ENCODE results near the gene MUCL3.

DNA sequence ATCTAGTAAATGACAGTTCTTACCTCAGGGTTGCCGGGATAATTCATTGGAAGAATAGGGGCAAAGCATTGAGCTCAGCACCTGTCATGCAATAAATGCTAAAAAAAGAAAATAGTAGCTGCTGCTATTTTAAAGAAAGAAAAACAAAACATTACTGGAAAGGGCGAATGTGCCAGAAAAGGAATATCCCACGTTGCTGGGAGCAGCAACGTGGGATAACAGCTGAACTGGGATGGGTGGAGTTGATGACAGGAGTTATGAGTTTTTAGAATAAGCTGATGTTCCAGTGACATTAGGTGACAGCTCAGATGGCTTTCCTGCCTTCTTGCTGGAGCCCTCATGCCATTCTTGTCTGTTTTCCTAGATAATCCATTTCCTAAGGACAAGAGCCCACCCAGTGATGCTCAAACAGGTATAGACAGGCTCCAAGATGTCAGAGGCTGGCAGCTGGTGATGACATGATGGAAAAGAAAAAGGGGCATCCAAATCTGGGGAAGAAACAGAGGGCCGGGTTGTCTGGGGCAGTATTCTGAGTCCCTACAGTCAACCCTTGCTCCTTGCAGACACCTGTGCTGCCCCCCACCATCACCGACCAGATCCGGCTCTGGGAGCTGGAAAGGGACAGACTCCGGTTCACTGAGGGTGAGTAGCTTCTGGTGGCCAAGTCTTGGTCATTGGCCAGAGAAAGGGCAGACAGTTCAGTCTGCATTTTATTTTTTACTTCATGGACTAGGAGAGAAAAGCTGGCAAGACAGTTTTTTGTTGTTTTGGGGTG, 27.8 kb upstream of the MUCL3 start:
- no peak for TF ChIP-seq RXRA (IDR thresholded peaks at IDR 0.05; ENCODE audit: insufficient read depth, low read depth, low read length)
- no peak for TF ChIP-seq EZH2 (IDR thresholded peaks at IDR 0.05; ENCODE audit: low read depth, low read length, severe bottlenecking)
- no peak for TF ChIP-seq RNF2 (IDR thresholded peaks at IDR 0.05; ENCODE audit: borderline replicate concordance, low read depth, low read length, missing control alignments, poor library complexity, severe bottlenecking)
- no peak for TF ChIP-seq RFX5 (IDR thresholded peaks at IDR 0.05; ENCODE audit: borderline replicate concordance, low read depth, low read length)
- TF ChIP-seq YY1 (IDR thresholded peaks at IDR 0.05; ENCODE audit: low read depth, low read length), result no peak
- TF ChIP-seq CBX8 (IDR thresholded peaks at IDR 0.05; ENCODE audit: borderline replicate concordance, low read depth, low read length), result no peak
- TF ChIP-seq, protein P1, sequence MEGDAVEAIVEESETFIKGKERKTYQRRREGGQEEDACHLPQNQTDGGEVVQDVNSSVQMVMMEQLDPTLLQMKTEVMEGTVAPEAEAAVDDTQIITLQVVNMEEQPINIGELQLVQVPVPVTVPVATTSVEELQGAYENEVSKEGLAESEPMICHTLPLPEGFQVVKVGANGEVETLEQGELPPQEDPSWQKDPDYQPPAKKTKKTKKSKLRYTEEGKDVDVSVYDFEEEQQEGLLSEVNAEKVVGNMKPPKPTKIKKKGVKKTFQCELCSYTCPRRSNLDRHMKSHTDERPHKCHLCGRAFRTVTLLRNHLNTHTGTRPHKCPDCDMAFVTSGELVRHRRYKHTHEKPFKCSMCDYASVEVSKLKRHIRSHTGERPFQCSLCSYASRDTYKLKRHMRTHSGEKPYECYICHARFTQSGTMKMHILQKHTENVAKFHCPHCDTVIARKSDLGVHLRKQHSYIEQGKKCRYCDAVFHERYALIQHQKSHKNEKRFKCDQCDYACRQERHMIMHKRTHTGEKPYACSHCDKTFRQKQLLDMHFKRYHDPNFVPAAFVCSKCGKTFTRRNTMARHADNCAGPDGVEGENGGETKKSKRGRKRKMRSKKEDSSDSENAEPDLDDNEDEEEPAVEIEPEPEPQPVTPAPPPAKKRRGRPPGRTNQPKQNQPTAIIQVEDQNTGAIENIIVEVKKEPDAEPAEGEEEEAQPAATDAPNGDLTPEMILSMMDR (IDR thresholded peaks at IDR 0.05; ENCODE audit: control extremely low read depth in 1 of 3, insufficient read depth in 1 of 3, low read depth in 1 of 3, low read length in 3 of 3), result no peak
- TF ChIP-seq BRCA1 (IDR thresholded peaks at IDR 0.05; ENCODE audit: low read depth, low read length), result no peak
- no peak for TF ChIP-seq MAFK (IDR thresholded peaks at IDR 0.05; ENCODE audit: low read depth, low read length)

Measured in H1 (cell line).